GM12878 (cell line): ENCODE measurements around the gene SYNGR3.

Source experiments
- EZH2 ChIP-seq: IDR thresholded peaks from 2 replicates; pipeline ENCODE4 v1.6.1; 2012; ENCODE audit warnings: low read depth, mild to moderate bottlenecking, control low read depth, inconsistent platforms, low read length, borderline replicate concordance; ENCODE audit not compliant: control insufficient read depth
- NRF1 ChIP-seq: conservative IDR thresholded peaks from 2 replicates; pipeline ENCODE4 v1.6.1; 2011; ENCODE audit warnings: mild to moderate bottlenecking, low read depth, low read length, improper control_type of control experiment
- PML ChIP-seq: IDR thresholded peaks from 2 replicates; pipeline ENCODE4 v1.6.1; 2012; ENCODE audit warnings: low read length, inconsistent platforms
- RAD21 ChIP-seq: IDR thresholded peaks from 2 replicates; pipeline ENCODE4 v1.6.1; 2011; ENCODE audit warnings: mild to moderate bottlenecking, low read depth, low read length, moderate library complexity; ENCODE audit not compliant: insufficient read depth
- SRF ChIP-seq, 2 experiments: IDR thresholded peaks; 2 replicates each; pipeline ENCODE4 v1.6.1; 2011; ENCODE audit warnings: low read depth in 2 of 2, low read length in 2 of 2, mild to moderate bottlenecking in 1 of 2, moderate library complexity in 1 of 2
- ZNF24 ChIP-seq: fragments of 450-650 bp; IDR thresholded peaks from 2 replicates; pipeline ENCODE4 v1.6.1; 2017; ENCODE audit warnings: antibody characterized with exemption, mild to moderate bottlenecking
- TF ChIP-seq, protein P1 (sequence below): IDR thresholded peaks from 2 replicates; pipeline ENCODE4 v1.6.1; 2011; ENCODE audit warnings: borderline replicate concordance, low read depth, mild to moderate bottlenecking, moderate library complexity, mixed read lengths, low read length; ENCODE audit not compliant: insufficient read depth; ENCODE audit errors: extremely low read length
- TF ChIP-seq, protein P2 (sequence below), 3 experiments: IDR thresholded peaks in 2 of 3; conservative IDR thresholded peaks in 1 of 3; 2 replicates each; pipeline ENCODE4 v1.5.1; 2011; ENCODE audit warnings: low read depth in 3 of 3, low read length in 3 of 3, mild to moderate bottlenecking in 3 of 3, control low read depth in 2 of 3, moderate library complexity in 2 of 3, inconsistent platforms in 1 of 3, mixed read lengths in 1 of 3; ENCODE audit not compliant: control insufficient read depth in 2 of 3, insufficient read depth in 1 of 3; ENCODE audit errors: extremely low read depth in 1 of 3
- TF ChIP-seq, protein P3 (sequence below): fragments of 450-650 bp; formaldehyde crosslinking; IDR thresholded peaks from 2 replicates; pipeline ENCODE4 v1.4.0; 2022; ENCODE audit warnings: mild to moderate bottlenecking, moderate library complexity

DNA sequence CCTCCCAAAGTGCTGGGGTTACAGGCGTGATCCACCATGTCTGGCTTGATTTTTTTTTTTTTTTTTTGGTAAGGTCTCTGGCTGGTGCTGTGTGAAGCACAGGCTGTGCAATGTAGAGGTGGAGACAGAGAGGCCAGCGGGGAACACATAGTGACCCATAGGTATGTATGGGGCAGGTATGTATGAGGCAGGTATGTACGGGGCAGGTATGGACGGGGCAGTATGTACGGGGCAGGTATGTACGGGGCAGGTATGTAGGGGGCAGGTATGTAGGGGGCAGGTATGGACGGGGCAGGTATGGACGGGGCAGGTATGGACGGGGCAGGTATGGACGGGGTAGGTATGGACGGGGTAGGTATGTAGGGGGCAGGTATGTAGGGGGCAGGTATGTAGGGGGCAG is 40.3 kb upstream of the SYNGR3 start:
- TF ChIP-seq, protein P1, sequence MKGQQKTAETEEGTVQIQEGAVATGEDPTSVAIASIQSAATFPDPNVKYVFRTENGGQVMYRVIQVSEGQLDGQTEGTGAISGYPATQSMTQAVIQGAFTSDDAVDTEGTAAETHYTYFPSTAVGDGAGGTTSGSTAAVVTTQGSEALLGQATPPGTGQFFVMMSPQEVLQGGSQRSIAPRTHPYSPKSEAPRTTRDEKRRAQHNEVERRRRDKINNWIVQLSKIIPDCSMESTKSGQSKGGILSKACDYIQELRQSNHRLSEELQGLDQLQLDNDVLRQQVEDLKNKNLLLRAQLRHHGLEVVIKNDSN: no peak
- no peak for TF ChIP-seq RAD21
- TF ChIP-seq, protein P2, sequence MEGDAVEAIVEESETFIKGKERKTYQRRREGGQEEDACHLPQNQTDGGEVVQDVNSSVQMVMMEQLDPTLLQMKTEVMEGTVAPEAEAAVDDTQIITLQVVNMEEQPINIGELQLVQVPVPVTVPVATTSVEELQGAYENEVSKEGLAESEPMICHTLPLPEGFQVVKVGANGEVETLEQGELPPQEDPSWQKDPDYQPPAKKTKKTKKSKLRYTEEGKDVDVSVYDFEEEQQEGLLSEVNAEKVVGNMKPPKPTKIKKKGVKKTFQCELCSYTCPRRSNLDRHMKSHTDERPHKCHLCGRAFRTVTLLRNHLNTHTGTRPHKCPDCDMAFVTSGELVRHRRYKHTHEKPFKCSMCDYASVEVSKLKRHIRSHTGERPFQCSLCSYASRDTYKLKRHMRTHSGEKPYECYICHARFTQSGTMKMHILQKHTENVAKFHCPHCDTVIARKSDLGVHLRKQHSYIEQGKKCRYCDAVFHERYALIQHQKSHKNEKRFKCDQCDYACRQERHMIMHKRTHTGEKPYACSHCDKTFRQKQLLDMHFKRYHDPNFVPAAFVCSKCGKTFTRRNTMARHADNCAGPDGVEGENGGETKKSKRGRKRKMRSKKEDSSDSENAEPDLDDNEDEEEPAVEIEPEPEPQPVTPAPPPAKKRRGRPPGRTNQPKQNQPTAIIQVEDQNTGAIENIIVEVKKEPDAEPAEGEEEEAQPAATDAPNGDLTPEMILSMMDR (IDR thresholded peaks at IDR 0.05 in 2 of 3, conservative IDR thresholded peaks at IDR 0.05 in 1 of 3; ENCODE audit: control insufficient read depth in 2 of 3, extremely low read depth in 1 of 3, insufficient read depth in 1 of 3, low read depth in 3 of 3, low read length in 3 of 3): no peak
- TF ChIP-seq EZH2: no peak
- no peak for TF ChIP-seq ZNF24
- TF ChIP-seq SRF (IDR thresholded peaks at IDR 0.05; ENCODE audit: low read depth in 2 of 2, low read length in 2 of 2): no peak
- TF ChIP-seq PML: no peak
- no peak for TF ChIP-seq NRF1
- TF ChIP-seq, protein P3, sequence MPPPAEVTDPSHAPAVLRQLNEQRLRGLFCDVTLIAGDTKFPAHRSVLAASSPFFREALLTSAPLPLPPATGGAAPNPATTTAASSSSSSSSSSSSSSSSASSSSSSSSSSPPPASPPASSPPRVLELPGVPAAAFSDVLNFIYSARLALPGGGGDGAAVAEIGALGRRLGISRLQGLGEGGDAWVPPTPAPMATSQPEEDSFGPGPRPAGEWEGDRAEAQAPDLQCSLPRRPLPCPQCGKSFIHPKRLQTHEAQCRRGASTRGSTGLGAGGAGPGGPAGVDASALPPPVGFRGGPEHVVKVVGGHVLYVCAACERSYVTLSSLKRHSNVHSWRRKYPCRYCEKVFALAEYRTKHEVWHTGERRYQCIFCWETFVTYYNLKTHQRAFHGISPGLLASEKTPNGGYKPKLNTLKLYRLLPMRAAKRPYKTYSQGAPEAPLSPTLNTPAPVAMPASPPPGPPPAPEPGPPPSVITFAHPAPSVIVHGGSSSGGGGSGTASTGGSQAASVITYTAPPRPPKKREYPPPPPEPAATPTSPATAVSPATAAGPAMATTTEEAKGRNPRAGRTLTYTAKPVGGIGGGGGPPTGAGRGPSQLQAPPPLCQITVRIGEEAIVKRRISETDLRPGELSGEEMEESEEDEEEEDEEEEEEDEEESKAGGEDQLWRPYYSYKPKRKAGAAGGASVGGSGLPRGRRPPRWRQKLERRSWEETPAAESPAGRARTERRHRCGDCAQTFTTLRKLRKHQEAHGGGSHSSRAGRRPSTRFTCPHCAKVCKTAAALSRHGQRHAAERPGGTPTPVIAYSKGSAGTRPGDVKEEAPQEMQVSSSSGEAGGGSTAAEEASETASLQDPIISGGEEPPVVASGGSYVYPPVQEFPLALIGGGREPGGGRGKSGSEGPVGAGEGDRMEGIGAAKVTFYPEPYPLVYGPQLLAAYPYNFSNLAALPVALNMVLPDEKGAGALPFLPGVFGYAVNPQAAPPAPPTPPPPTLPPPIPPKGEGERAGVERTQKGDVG (CRISPR knock-in tag): no peak
